Measurements from ENCODE around the gene APOA1.

APOA1 gene

DNA sequence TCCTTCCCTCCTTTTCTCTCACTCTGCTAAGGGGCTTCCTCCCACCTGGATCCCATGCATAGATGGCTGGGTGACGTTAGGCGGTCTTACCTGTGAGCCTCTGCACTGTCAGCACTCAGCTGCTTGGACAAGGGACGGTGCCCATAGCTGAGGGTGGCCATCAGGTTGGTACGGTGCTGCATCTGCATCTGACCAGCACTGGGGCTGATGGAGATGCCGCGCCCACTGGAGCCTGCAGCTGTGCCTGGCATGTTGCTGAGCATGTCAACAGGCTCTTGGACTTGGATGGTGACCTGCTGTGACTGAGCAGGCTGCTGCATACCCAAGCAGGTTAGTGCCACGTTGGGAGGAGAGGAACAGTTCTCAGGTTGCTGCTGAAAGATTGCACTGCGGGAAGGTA, 21.8 kb upstream of the APOA1 start:
- no peak for TF ChIP-seq EZH2phosphoT487 (IDR thresholded peaks at IDR 0.05; ENCODE audit: borderline replicate concordance)
- TF ChIP-seq, protein P1, sequence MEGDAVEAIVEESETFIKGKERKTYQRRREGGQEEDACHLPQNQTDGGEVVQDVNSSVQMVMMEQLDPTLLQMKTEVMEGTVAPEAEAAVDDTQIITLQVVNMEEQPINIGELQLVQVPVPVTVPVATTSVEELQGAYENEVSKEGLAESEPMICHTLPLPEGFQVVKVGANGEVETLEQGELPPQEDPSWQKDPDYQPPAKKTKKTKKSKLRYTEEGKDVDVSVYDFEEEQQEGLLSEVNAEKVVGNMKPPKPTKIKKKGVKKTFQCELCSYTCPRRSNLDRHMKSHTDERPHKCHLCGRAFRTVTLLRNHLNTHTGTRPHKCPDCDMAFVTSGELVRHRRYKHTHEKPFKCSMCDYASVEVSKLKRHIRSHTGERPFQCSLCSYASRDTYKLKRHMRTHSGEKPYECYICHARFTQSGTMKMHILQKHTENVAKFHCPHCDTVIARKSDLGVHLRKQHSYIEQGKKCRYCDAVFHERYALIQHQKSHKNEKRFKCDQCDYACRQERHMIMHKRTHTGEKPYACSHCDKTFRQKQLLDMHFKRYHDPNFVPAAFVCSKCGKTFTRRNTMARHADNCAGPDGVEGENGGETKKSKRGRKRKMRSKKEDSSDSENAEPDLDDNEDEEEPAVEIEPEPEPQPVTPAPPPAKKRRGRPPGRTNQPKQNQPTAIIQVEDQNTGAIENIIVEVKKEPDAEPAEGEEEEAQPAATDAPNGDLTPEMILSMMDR (conservative IDR thresholded peaks at IDR 0.05; ENCODE audit: low read length), result no peak
- H3K4me3 ChIP-seq (ENCODE audit: low read length, poor library complexity, severe bottlenecking), result no peak overlapping the region
- peaks cover 5% of the 10 kb centered on the region; the same call in 1 of the 2 replicates for H3F3A ChIP-seq (ENCODE audit: low read depth)
- peaks cover 41% of the 10 kb centered on the region for H3K4me1 ChIP-seq (ENCODE audit: insufficient read depth, low read length, poor library complexity, severe bottlenecking)
- H4K20me1 ChIP-seq (ENCODE audit: insufficient read depth, low read length, poor library complexity, severe bottlenecking), result no peaks in the 10 kb centered on the region
- H3K79me2 ChIP-seq (ENCODE audit: insufficient read depth, low read length), result no peaks in the 10 kb centered on the region
- no peak overlapping the region for H3K4me2 ChIP-seq (ENCODE audit: low read depth, low read length, poor library complexity, severe bottlenecking)
- H3K27me3 ChIP-seq (ENCODE audit: insufficient read depth, low read length, poor library complexity, severe bottlenecking), result no peaks in the 10 kb centered on the region
- H3K9me3 ChIP-seq (ENCODE audit: insufficient read depth, low read depth, low read length), result no peaks in the 10 kb centered on the region
- H2AFZ ChIP-seq (ENCODE audit: low read length), result no peak overlapping the region
- H3K9me2 ChIP-seq (replicated peaks; ENCODE audit: low read depth, low read length), result no peaks in the 10 kb centered on the region
- no peak overlapping the region for H3K9ac ChIP-seq (ENCODE audit: low read depth, low read length, poor library complexity, severe bottlenecking)
- H3K36me3 ChIP-seq (ENCODE audit: insufficient read depth, low read length), result peaks cover 46% of the 10 kb centered on the region; the same call in 1 of the 2 replicates

GRCh38 chr11:116857936-116858335, 20.5 kb upstream of the APOA1 start:
- peaks cover 10% of the 10 kb centered on the region for H3F3A ChIP-seq (ENCODE audit: low read depth)
- H3K9ac ChIP-seq (ENCODE audit: low read depth, low read length, poor library complexity, severe bottlenecking), result no peak overlapping the region
- H4K20me1 ChIP-seq (ENCODE audit: insufficient read depth, low read length, poor library complexity, severe bottlenecking), result no peaks in the 10 kb centered on the region
- H3K9me3 ChIP-seq (ENCODE audit: insufficient read depth, low read depth, low read length), result no peaks in the 10 kb centered on the region
- H3K27me3 ChIP-seq (ENCODE audit: insufficient read depth, low read length, poor library complexity, severe bottlenecking), result no peaks in the 10 kb centered on the region
- no peak overlapping the region for H3K4me2 ChIP-seq (ENCODE audit: low read depth, low read length, poor library complexity, severe bottlenecking)
- H3K36me3 ChIP-seq (ENCODE audit: insufficient read depth, low read length), result peaks cover 37% of the 10 kb centered on the region; the same call in 1 of the 2 replicates
- H3K9me2 ChIP-seq (replicated peaks; ENCODE audit: low read depth, low read length), result no peaks in the 10 kb centered on the region
- H3K4me1 ChIP-seq (ENCODE audit: insufficient read depth, low read length, poor library complexity, severe bottlenecking), result peaks cover 52% of the 10 kb centered on the region
- no peak overlapping the region for H3K4me3 ChIP-seq (ENCODE audit: low read length, poor library complexity, severe bottlenecking)
- no peak overlapping the region for H2AFZ ChIP-seq (ENCODE audit: low read length)
- H3K79me2 ChIP-seq (ENCODE audit: insufficient read depth, low read length), result no peaks in the 10 kb centered on the region
- TF ChIP-seq, protein P1 (conservative IDR thresholded peaks at IDR 0.05; ENCODE audit: low read length), result no peak
- TF ChIP-seq EZH2phosphoT487 (IDR thresholded peaks at IDR 0.05; ENCODE audit: borderline replicate concordance), result no peak

DNA sequence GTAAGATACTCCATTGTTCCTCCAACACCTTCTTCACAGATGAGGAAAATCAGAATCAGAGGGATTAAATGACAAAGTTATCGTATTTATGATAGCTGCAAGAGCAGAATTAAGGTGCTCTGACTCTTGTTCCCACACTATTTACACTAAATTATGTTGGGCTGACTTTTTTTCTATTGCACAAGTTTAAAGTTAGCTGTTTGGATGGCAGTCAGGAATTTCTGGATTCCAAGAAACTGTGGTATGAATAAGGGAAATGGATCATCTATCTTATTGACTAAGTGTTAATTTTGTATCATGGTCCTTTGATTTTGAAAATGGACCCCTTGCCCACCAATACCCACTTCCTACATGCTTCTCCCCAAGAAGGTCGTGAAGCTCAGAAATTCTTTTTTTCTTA, 19.9 kb upstream of the APOA1 start:
- Histone ChIP-seq H3K9me2 (replicated peaks; ENCODE audit: low read depth, low read length) (no peaks in the 10 kb centered on the region), H2AFZ (ENCODE audit: low read length) (no peak overlapping the region), H3K36me3 (ENCODE audit: insufficient read depth, low read length) (peaks cover 37% of the 10 kb centered on the region; the same call in 1 of the 2 replicates), H3F3A (ENCODE audit: low read depth) (peaks cover 11% of the 10 kb centered on the region), H4K20me1 (ENCODE audit: insufficient read depth, low read length, poor library complexity, severe bottlenecking) (no peaks in the 10 kb centered on the region), H3K4me2 (ENCODE audit: low read depth, low read length, poor library complexity, severe bottlenecking) (no peak overlapping the region), H3K4me1 (ENCODE audit: insufficient read depth, low read length, poor library complexity, severe bottlenecking) (peaks cover 56% of the 10 kb centered on the region), H3K79me2 (ENCODE audit: insufficient read depth, low read length) (no peaks in the 10 kb centered on the region), H3K4me3 (ENCODE audit: low read length, poor library complexity, severe bottlenecking) (no peak overlapping the region), H3K9ac (ENCODE audit: low read depth, low read length, poor library complexity, severe bottlenecking) (no peak overlapping the region), H3K9me3 (ENCODE audit: insufficient read depth, low read depth, low read length) (no peaks in the 10 kb centered on the region), H3K27me3 (ENCODE audit: insufficient read depth, low read length, poor library complexity, severe bottlenecking) (no peaks in the 10 kb centered on the region)
- no peak for TF ChIP-seq EZH2phosphoT487 (IDR thresholded peaks at IDR 0.05; ENCODE audit: borderline replicate concordance)
- TF ChIP-seq, protein P1 (conservative IDR thresholded peaks at IDR 0.05; ENCODE audit: low read length), result no peak

Measured in Loucy (cell line).